OCI-LY1 (cell line): ENCODE data around the gene ADA.

Source experiments
- H2AFZ ChIP-seq: fragments of 200-600 bp; sonication (generic), shearing (Covaris generic); 2 replicates; pipeline ENCODE4 v1.6.0; 2014; ENCODE audit warnings: antibody characterized with exemption, mild to moderate bottlenecking, low read length
- H3F3A ChIP-seq: fragments of 200-600 bp; sonication (generic), shearing (Covaris generic); 2 replicates; pipeline ENCODE4 v1.6.0; 2014; ENCODE audit warnings: mild to moderate bottlenecking, antibody characterized with exemption, low read length, moderate library complexity; ENCODE audit not compliant: insufficient read depth
- H3K27ac ChIP-seq: fragments of 200-600 bp; sonication (generic); 2 replicates; pipeline ENCODE4 v1.5.1; 2014; ENCODE audit warnings: low read length, mixed run types, mild to moderate bottlenecking, low read depth; ENCODE audit not compliant: poor library complexity, severe bottlenecking
- H3K27me3 ChIP-seq: fragments of 200-600 bp; sonication (generic); 2 replicates; pipeline ENCODE4 v1.6.0; 2014; ENCODE audit warnings: antibody characterized with exemption, mild to moderate bottlenecking, low read length, moderate library complexity; ENCODE audit not compliant: insufficient read depth
- H3K36me3 ChIP-seq: fragments of 200-600 bp; sonication (generic); 2 replicates; pipeline ENCODE4 v1.6.1; 2014; ENCODE audit warnings: mild to moderate bottlenecking, antibody characterized with exemption, low read length, moderate library complexity, mixed read lengths; ENCODE audit not compliant: insufficient read depth
- H3K4me1 ChIP-seq: fragments of 200-600 bp; sonication (generic); 2 replicates; pipeline ENCODE4 v1.5.1; 2014; ENCODE audit warnings: mild to moderate bottlenecking, low read length, moderate library complexity; ENCODE audit not compliant: insufficient read depth, severe bottlenecking
- H3K4me2 ChIP-seq: fragments of 200-600 bp; sonication (generic), shearing (Covaris generic); 2 replicates; pipeline ENCODE4 v1.6.1; 2014; ENCODE audit warnings: low read length
- H3K4me3 ChIP-seq: fragments of 200-600 bp; sonication (generic); 2 replicates; pipeline ENCODE4 v1.5.1; 2014; ENCODE audit warnings: low read length, low read depth, mild to moderate bottlenecking, mixed read lengths; ENCODE audit not compliant: poor library complexity, severe bottlenecking
- H3K79me2 ChIP-seq: fragments of 200-600 bp; shearing (Covaris generic); 2 replicates; pipeline ENCODE4 v1.6.1; 2016; ENCODE audit warnings: mixed run types, low read length, mixed read lengths; ENCODE audit not compliant: insufficient read depth
- H3K9ac ChIP-seq: fragments of 200-600 bp; sonication (generic), shearing (Covaris generic); 2 replicates; pipeline ENCODE4 v1.6.1; 2014; ENCODE audit warnings: mild to moderate bottlenecking, low read length, mixed read lengths
- H3K9me2 ChIP-seq: fragments of 200-600 bp; sonication (generic), shearing (Covaris generic); 2 replicates; pipeline ENCODE4 v1.6.1; 2014; ENCODE audit warnings: low read depth, mild to moderate bottlenecking, low read length, mixed read lengths
- H3K9me3 ChIP-seq: fragments of 200-600 bp; shearing (Covaris generic); 2 replicates; pipeline ENCODE4 v1.6.1; 2014; ENCODE audit warnings: low read length, mixed read lengths
- H4K20me1 ChIP-seq: fragments of 200-600 bp; sonication (generic), shearing (Covaris generic); 2 replicates; pipeline ENCODE4 v1.6.0; 2016; ENCODE audit warnings: mild to moderate bottlenecking, low read length; ENCODE audit not compliant: insufficient read depth
- CTCF ChIP-seq: fragments of 200-600 bp; sonication (generic), shearing (Covaris generic); IDR thresholded peaks from 2 replicates; pipeline ENCODE4 v1.5.1; 2017; ENCODE audit warnings: mild to moderate bottlenecking, antibody characterized with exemption, low read length, moderate library complexity, mixed read lengths
- EZH2 ChIP-seq: fragments of 200-600 bp; sonication (generic), shearing (Covaris generic); IDR thresholded peaks from 2 replicates; pipeline ENCODE4 v1.8.0; 2017; ENCODE audit warnings: borderline replicate concordance, mixed run types, mild to moderate bottlenecking, antibody characterized with exemption, low read length, moderate library complexity, mixed read lengths

Gene ADA

GRCh38 chr20:44596876-44597275 is 54.6 kb downstream of the ADA start:
- Histone ChIP-seq H3K79me2 (no peaks in the 10 kb centered on the region), H2AFZ (no peak overlapping the region), H3K4me2 (no peak overlapping the region), H3K4me3 (no peak overlapping the region), H3K9me3 (no peaks in the 10 kb centered on the region), H3K9me2 (no peaks in the 10 kb centered on the region), H4K20me1 (no peaks in the 10 kb centered on the region), H3K36me3 (no peaks in the 10 kb centered on the region), H3K27me3 (no peaks in the 10 kb centered on the region), H3K9ac (no peak overlapping the region), H3F3A (no peaks in the 10 kb centered on the region), H3K27ac (peak overlapping the region; percentile 59), H3K4me1 (peaks cover 83% of the 10 kb centered on the region)
- no peak for TF ChIP-seq CTCF

GRCh38 chr20:44596010-44596409 is 55.5 kb downstream of the ADA start:
- Histone ChIP-seq H3K4me2 (no peak overlapping the region), H3K9ac (no peak overlapping the region), H3K79me2 (no peaks in the 10 kb centered on the region), H4K20me1 (no peaks in the 10 kb centered on the region), H3K36me3 (peaks cover 2% of the 10 kb centered on the region; the same call in 1 of the 2 replicates), H2AFZ (no peak overlapping the region), H3K9me3 (no peaks in the 10 kb centered on the region), H3K9me2 (no peaks in the 10 kb centered on the region), H3K27me3 (no peaks in the 10 kb centered on the region), H3K4me1 (peaks cover 82% of the 10 kb centered on the region), H3F3A (no peaks in the 10 kb centered on the region), H3K27ac (peak overlapping the region; percentile 59), H3K4me3 (no peak overlapping the region)
- no peak for TF ChIP-seq EZH2
- no peak for TF ChIP-seq CTCF

- peaks cover 13% of the 10 kb centered on the region for H3K36me3 ChIP-seq
- H3K4me2 ChIP-seq, result no peak overlapping the region
- H4K20me1 ChIP-seq, result no peaks in the 10 kb centered on the region
- H3K9ac ChIP-seq, result no peak overlapping the region
- no peak overlapping the region for H3K4me3 ChIP-seq
- no peak overlapping the region for H2AFZ ChIP-seq
- H3K27me3 ChIP-seq, result no peaks in the 10 kb centered on the region
- no peaks in the 10 kb centered on the region for H3K9me2 ChIP-seq
- H3F3A ChIP-seq, result no peaks in the 10 kb centered on the region
- TF ChIP-seq CTCF, result no peak
- no peak for TF ChIP-seq EZH2
- H3K27ac ChIP-seq, result peak overlapping the region; percentile 29
- no peaks in the 10 kb centered on the region for H3K9me3 ChIP-seq
- peaks cover 75% of the 10 kb centered on the region for H3K4me1 ChIP-seq
- H3K79me2 ChIP-seq, result no peaks in the 10 kb centered on the region
These were observed 56.8 kb downstream of the ADA start for GRCh38 chr20:44594730-44595129.
